K562 (cell line): ENCODE data around the gene AGMO. TPM values are rescaled to one million over a fixed set of nuclear protein-coding genes. Genes with fewer than 3 reads are reported as not detected.

ENCODE experiments used
- BRD4 ChIP-seq: fragments of 200-600 bp; sonication (generic); IDR thresholded peaks from 2 replicates; pipeline ENCODE4 v1.6.1; 2017; ENCODE audit warnings: inconsistent platforms
- CEBPG ChIP-seq, 3 experiments: fragments of 200-800 bp in 1 of 3; sonication (Bioruptor generic) in 1 of 3; sonication (generic) in 1 of 3; formaldehyde crosslinking in 1 of 3; IDR thresholded peaks in 2 of 3; conservative IDR thresholded peaks in 1 of 3; 2 replicates each; pipeline versions ENCODE4 v1.6.1 to v1.8.0; 2016 to 2022; ENCODE audit warnings: missing compliant biosample characterization in 2 of 3, missing genetic modification characterization in 2 of 3, mild to moderate bottlenecking in 1 of 3, missing genetic modification reagents in 1 of 3
- CXXC5 ChIP-seq: fragments of 250-450 bp; sonication (Bioruptor Pico); IDR thresholded peaks from 2 replicates; pipeline ENCODE4 v1.8.0; 2022; ENCODE audit warnings: inconsistent platforms, mild to moderate bottlenecking, moderate library complexity
- ELF1 ChIP-seq: fragments of 200-800 bp; sonication (Bioruptor generic); IDR thresholded peaks from 2 replicates; pipeline ENCODE4 v1.6.1; 2016; ENCODE audit warnings: missing genetic modification characterization, missing compliant biosample characterization
- GABPA ChIP-seq: fragments of 200-800 bp; sonication (Bioruptor generic); conservative IDR thresholded peaks from 2 replicates; pipeline ENCODE4 v1.6.1; 2016; ENCODE audit warnings: low read depth, missing genetic modification characterization, missing compliant biosample characterization
- HDAC1 ChIP-seq, 2 experiments: fragments of 450-650 bp; IDR thresholded peaks; 2 replicates each; pipeline ENCODE4 v1.6.1; 2016 to 2017; ENCODE audit warnings: inconsistent platforms in 1 of 2, mild to moderate bottlenecking in 1 of 2, moderate library complexity in 1 of 2
- IRF2 ChIP-seq: sonication (generic); formaldehyde crosslinking; IDR thresholded peaks from 2 replicates; pipeline ENCODE4 v1.8.1; 2022; ENCODE audit warnings: mild to moderate bottlenecking, missing genetic modification reagents
- NEUROD1 ChIP-seq: fragments of 150-350 bp; IDR thresholded peaks from 2 replicates; pipeline ENCODE4 v1.6.1; 2014; ENCODE audit warnings: borderline replicate concordance, low read length, low read depth; ENCODE audit not compliant: partially characterized antibody
- NR2C2 ChIP-seq, 2 experiments: fragments of 200-800 bp in 1 of 2; sonication (Bioruptor generic) in 1 of 2; sonication (generic) in 1 of 2; formaldehyde crosslinking in 1 of 2; IDR thresholded peaks; 2 replicates each; pipeline versions ENCODE4 v1.6.1 to v1.8.0; 2016 to 2022; ENCODE audit warnings: mild to moderate bottlenecking in 1 of 2, missing compliant biosample characterization in 1 of 2, missing genetic modification characterization in 1 of 2, missing genetic modification reagents in 1 of 2
- PHF20 ChIP-seq: fragments of 450-650 bp; IDR thresholded peaks from 2 replicates; pipeline ENCODE4 v1.6.1; 2018; ENCODE audit not compliant: partially characterized antibody
- PPARD ChIP-seq: fragments of 250-450 bp; sonication (Bioruptor Pico); IDR thresholded peaks from 2 replicates; pipeline ENCODE4 v1.8.0; 2022; ENCODE audit warnings: inconsistent platforms, mild to moderate bottlenecking, moderate library complexity
- PTRF ChIP-seq: fragments of 450-650 bp; IDR thresholded peaks from 2 replicates; pipeline ENCODE4 v1.6.1; 2016; ENCODE audit warnings: mild to moderate bottlenecking, missing genetic modification characterization, missing compliant biosample characterization
- RBM22 ChIP-seq: fragments of 200-400 bp; formaldehyde crosslinking; IDR thresholded peaks from 2 replicates; pipeline ENCODE4 v1.6.1; 2018; ENCODE audit warnings: low read length, low read depth; ENCODE audit not compliant: poor library complexity, severe bottlenecking
- SETDB1 ChIP-seq: IDR thresholded peaks from one replicate; pipeline ENCODE4 v1.6.1; 2012; ENCODE audit warnings: low read length, control low read depth, inconsistent platforms
- TAF9B ChIP-seq: fragments of 450-650 bp; IDR thresholded peaks from 2 replicates; pipeline ENCODE4 v1.6.1; 2018; ENCODE audit warnings: mild to moderate bottlenecking; ENCODE audit not compliant: partially characterized antibody
- TEAD1 ChIP-seq, 2 experiments: fragments of 450-650 bp in 1 of 2; sonication (generic) in 1 of 2; formaldehyde crosslinking; IDR thresholded peaks; 2 replicates each; pipeline versions ENCODE4 v1.4.0 to v1.8.0; 2020 to 2022; ENCODE audit warnings: mild to moderate bottlenecking in 2 of 2, missing genetic modification reagents in 1 of 2
- TEAD4 ChIP-seq, 2 experiments: sonication (generic) in 1 of 2; formaldehyde crosslinking in 1 of 2; IDR thresholded peaks; 2 replicates each; pipeline versions ENCODE4 v1.6.1 to v1.8.0; 2012 to 2022; ENCODE audit warnings: borderline replicate concordance in 1 of 2, inconsistent platforms in 1 of 2, low read length in 1 of 2, mild to moderate bottlenecking in 1 of 2, missing genetic modification reagents in 1 of 2
- ZNF133 ChIP-seq: fragments of 250-450 bp; sonication (Bioruptor Pico); IDR thresholded peaks from 2 replicates; pipeline ENCODE4 v1.4.0; 2020; ENCODE audit warnings: mild to moderate bottlenecking
- polyA plus RNA-seq, 8 experiments: library from polyadenylated mRNA; depleted of rRNA in 4 of 8; stranded (reverse) in 5 of 8; unstranded in 3 of 8; fragments of >200 nt; fragmentation: Nextera tagmentation in 2 of 8; fragmentation: Illumina TruSeq in 1 of 8; extraction: Ambion mirVana in 2 of 8; extraction: Trizol in 1 of 8; gene quantifications; 2 replicates each; pipeline versions ENCODE4 v1.2.1 to v1.2.3, GENCODE V29; 2011 to 2014; ENCODE audit warnings: inconsistent platforms in 1 of 8, missing spikeins in 1 of 8
- total RNA-seq, 7 experiments: library from RNA; depleted of rRNA in 6 of 7; stranded (reverse); fragments of >200 nt in 6 of 7; fragmentation: Illumina TruSeq in 2 of 7; extraction: Trizol in 2 of 7; gene quantifications; 2 replicates each; pipeline versions ENCODE4 v1.2.1 to v1.2.3, GENCODE V29; 2011 to 2021; ENCODE audit warnings: low replicate concordance in 1 of 7
- TF ChIP-seq, protein P1 (sequence below): fragments of 250-450 bp; sonication (Bioruptor Pico); IDR thresholded peaks from 2 replicates; pipeline ENCODE4 v1.5.0; 2021
- TF ChIP-seq, protein P2 (sequence below): fragments of 200-800 bp; sonication (Bioruptor generic); IDR thresholded peaks from 2 replicates; pipeline ENCODE4 v1.6.1; 2016; ENCODE audit warnings: missing genetic modification characterization, missing compliant biosample characterization
- TF ChIP-seq, protein P3 (sequence below), 2 experiments: fragments of 250-450 bp in 1 of 2; fragments of 450-650 bp in 1 of 2; sonication (Bioruptor Pico) in 1 of 2; IDR thresholded peaks; 2 replicates each; pipeline versions ENCODE4 v1.6.1 to v1.8.0; 2016 to 2021; ENCODE audit warnings: mild to moderate bottlenecking in 2 of 2, moderate library complexity in 2 of 2, missing compliant biosample characterization in 1 of 2, missing genetic modification characterization in 1 of 2

The AGMO gene
- total and polyA plus RNA-seq, 9 of the 15 experiments (the other 6 are each of a cell fraction or from before 2014, with no cell fraction given) = 0.30 to 1.4 (median 0.69) TPM; not detected in 1

DNA sequence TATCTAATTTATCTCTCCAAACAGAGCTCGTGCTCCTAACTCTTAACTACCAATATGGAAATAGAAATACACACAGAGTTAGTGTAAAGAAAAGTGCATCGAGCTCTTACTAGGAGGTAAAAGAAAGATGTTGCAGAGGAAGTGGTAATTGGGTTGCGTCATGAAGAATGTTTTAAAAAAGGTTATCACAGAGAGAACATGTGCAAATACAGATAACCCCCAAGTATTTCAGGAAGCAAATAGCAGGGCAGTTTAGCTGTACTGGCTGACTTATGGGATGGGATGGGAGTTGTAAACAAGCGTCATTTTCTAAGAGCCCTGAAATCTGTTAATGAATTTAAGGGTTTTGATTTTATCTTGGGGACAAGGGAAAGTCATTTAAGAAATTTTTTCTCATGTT, 153.9 kb downstream of the AGMO start (continued):
- TF ChIP-seq TEAD4 (IDR thresholded peaks at IDR 0.05; ENCODE audit: low read length) (peak; percentile 28; the same call in 1 of the 2 replicates), TEAD4 (CRISPR knock-in tag; IDR thresholded peaks at IDR 0.05; ENCODE audit: borderline replicate concordance) (no peak), PTRF (tag) (no peak), IRF2 (CRISPR knock-in tag) (no peak), SETDB1 (no peak), PHF20 (no peak), NR2C2 (CRISPR knock-in tag; IDR thresholded peaks at IDR 0.05) (no peak), NR2C2 (tag; IDR thresholded peaks at IDR 0.05) (peak; percentile 38; the same call in 1 of the 2 replicates), RBM22 (no peak), TAF9B (no peak), CXXC5 (CRISPR knock-in tag) (peak; percentile 34; the same call in 1 of the 2 replicates), CEBPG (CRISPR knock-in tag; IDR thresholded peaks at IDR 0.05) (no peak), CEBPG (tag; conservative IDR thresholded peaks at IDR 0.05 in 1 of 2, IDR thresholded peaks at IDR 0.05 in 1 of 2) (peak in 1 of 2 experiments; percentile 65; a peak in 2 of 4 replicates), BRD4 (no peak), PPARD (CRISPR knock-in tag) (no peak), GABPA (tag) (peak; percentile 62), ELF1 (no peak), ZNF133 (CRISPR knock-in tag) (no peak), NEUROD1 (no peak), HDAC1 (IDR thresholded peaks at IDR 0.05) (no peak), TEAD1 (CRISPR knock-in tag; IDR thresholded peaks at IDR 0.05) (0 out of 4 replicates have a peak, but pooled peaks of 1 of the 2 experiments have one; percentile 27)
- TF ChIP-seq, protein P1, sequence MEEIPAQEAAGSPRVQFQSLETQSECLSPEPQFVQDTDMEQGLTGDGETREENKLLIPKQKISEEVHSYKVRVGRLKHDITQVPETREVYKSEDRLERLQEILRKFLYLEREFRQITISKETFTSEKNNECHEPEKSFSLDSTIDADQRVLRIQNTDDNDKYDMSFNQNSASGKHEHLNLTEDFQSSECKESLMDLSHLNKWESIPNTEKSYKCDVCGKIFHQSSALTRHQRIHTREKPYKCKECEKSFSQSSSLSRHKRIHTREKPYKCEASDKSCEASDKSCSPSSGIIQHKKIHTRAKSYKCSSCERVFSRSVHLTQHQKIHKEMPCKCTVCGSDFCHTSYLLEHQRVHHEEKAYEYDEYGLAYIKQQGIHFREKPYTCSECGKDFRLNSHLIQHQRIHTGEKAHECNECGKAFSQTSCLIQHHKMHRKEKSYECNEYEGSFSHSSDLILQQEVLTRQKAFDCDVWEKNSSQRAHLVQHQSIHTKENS (CRISPR knock-in tag) = no peak
- TF ChIP-seq, protein P2, sequence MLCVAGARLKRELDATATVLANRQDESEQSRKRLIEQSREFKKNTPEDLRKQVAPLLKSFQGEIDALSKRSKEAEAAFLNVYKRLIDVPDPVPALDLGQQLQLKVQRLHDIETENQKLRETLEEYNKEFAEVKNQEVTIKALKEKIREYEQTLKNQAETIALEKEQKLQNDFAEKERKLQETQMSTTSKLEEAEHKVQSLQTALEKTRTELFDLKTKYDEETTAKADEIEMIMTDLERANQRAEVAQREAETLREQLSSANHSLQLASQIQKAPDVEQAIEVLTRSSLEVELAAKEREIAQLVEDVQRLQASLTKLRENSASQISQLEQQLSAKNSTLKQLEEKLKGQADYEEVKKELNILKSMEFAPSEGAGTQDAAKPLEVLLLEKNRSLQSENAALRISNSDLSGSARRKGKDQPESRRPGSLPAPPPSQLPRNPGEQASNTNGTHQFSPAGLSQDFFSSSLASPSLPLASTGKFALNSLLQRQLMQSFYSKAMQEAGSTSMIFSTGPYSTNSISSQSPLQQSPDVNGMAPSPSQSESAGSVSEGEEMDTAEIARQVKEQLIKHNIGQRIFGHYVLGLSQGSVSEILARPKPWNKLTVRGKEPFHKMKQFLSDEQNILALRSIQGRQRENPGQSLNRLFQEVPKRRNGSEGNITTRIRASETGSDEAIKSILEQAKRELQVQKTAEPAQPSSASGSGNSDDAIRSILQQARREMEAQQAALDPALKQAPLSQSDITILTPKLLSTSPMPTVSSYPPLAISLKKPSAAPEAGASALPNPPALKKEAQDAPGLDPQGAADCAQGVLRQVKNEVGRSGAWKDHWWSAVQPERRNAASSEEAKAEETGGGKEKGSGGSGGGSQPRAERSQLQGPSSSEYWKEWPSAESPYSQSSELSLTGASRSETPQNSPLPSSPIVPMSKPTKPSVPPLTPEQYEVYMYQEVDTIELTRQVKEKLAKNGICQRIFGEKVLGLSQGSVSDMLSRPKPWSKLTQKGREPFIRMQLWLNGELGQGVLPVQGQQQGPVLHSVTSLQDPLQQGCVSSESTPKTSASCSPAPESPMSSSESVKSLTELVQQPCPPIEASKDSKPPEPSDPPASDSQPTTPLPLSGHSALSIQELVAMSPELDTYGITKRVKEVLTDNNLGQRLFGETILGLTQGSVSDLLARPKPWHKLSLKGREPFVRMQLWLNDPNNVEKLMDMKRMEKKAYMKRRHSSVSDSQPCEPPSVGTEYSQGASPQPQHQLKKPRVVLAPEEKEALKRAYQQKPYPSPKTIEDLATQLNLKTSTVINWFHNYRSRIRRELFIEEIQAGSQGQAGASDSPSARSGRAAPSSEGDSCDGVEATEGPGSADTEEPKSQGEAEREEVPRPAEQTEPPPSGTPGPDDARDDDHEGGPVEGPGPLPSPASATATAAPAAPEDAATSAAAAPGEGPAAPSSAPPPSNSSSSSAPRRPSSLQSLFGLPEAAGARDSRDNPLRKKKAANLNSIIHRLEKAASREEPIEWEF (CRISPR knock-in tag) = no peak
- TF ChIP-seq, protein P3, sequence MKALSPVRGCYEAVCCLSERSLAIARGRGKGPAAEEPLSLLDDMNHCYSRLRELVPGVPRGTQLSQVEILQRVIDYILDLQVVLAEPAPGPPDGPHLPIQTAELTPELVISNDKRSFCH (CRISPR knock-in tag; IDR thresholded peaks at IDR 0.05) = no peak
- TF ChIP-seq, protein P3 (tag; IDR thresholded peaks at IDR 0.05) = no peak
